Astrocyte (in vitro differentiated cells and primary cell): Measurements from ENCODE around the gene RALBP1. TPM values are rescaled to one million over a fixed set of nuclear protein-coding genes. Genes with fewer than 3 reads are reported as not detected.

Experiments
- DNase-seq: peaks from one replicate; pipeline ENCODE4 v3.0.0-alpha.2; 2010; ENCODE audit warnings: low read depth
- FAIRE-seq: peaks from 2 replicates; lab custom pipeline; 2011; peaks lifted over from hg19 to GRCh38; lab: Jason Lieb, UNC
- H2AFZ ChIP-seq: 2 replicates; pipeline ENCODE4 v1.6.0; 2012; ENCODE audit warnings: low read depth, low read length, inconsistent platforms
- H3K27ac ChIP-seq: 2 replicates; pipeline ENCODE4 v1.5.1; 2011; ENCODE audit warnings: low read depth, low read length, inconsistent platforms
- H3K27me3 ChIP-seq: 2 replicates; pipeline ENCODE4 v1.6.0; 2011; ENCODE audit warnings: low read length, inconsistent platforms; ENCODE audit not compliant: insufficient read depth
- H3K36me3 ChIP-seq: 2 replicates; pipeline ENCODE4 v1.5.1; 2011; ENCODE audit warnings: low read length, inconsistent platforms; ENCODE audit not compliant: insufficient read depth
- H3K4me1 ChIP-seq: 2 replicates; pipeline ENCODE4 v1.5.1; 2011; ENCODE audit warnings: low read length, inconsistent platforms; ENCODE audit not compliant: insufficient read depth
- H3K4me2 ChIP-seq: 2 replicates; pipeline ENCODE4 v1.6.0; 2012; ENCODE audit warnings: low read length, inconsistent platforms
- H3K4me3 ChIP-seq: 2 replicates; pipeline ENCODE4 v1.5.1; 2011; ENCODE audit warnings: low read depth, mild to moderate bottlenecking, low read length, inconsistent platforms; ENCODE audit not compliant: insufficient read depth
- H3K79me2 ChIP-seq: 2 replicates; pipeline ENCODE4 v1.6.0; 2012; ENCODE audit warnings: mild to moderate bottlenecking, low read length, inconsistent platforms; ENCODE audit not compliant: insufficient read depth
- H3K9ac ChIP-seq: 2 replicates; pipeline ENCODE4 v1.6.0; 2012; ENCODE audit warnings: mild to moderate bottlenecking, low read length, inconsistent platforms
- H3K9me3 ChIP-seq: 2 replicates; pipeline ENCODE4 v1.5.1; 2012; ENCODE audit warnings: low read depth, mild to moderate bottlenecking, low read length, inconsistent platforms; ENCODE audit not compliant: insufficient read depth
- H4K20me1 ChIP-seq: 2 replicates; pipeline ENCODE4 v1.6.0; 2012; ENCODE audit warnings: low read length, inconsistent platforms; ENCODE audit not compliant: insufficient read depth
- H3K27ac Mint-ChIP-seq: one replicate; pipeline ENCODE4 v1.8.0; 2021; ENCODE audit warnings: mild to moderate bottlenecking, mixed read lengths; ENCODE audit not compliant: unreplicated experiment
- H3K27me3 Mint-ChIP-seq: one replicate; pipeline ENCODE4 v1.8.0; 2021; ENCODE audit warnings: low read depth, mixed read lengths; ENCODE audit not compliant: unreplicated experiment
- H3K36me3 Mint-ChIP-seq: one replicate; pipeline ENCODE4 v1.8.0; 2021; ENCODE audit warnings: low read depth, mixed read lengths; ENCODE audit not compliant: unreplicated experiment
- H3K4me1 Mint-ChIP-seq: one replicate; pipeline ENCODE4 v1.8.0; 2021; ENCODE audit warnings: low read depth, mixed read lengths; ENCODE audit not compliant: unreplicated experiment
- H3K4me3 Mint-ChIP-seq: one replicate; pipeline ENCODE4 v1.8.0; 2021; ENCODE audit warnings: mild to moderate bottlenecking, moderate library complexity, mixed read lengths; ENCODE audit not compliant: unreplicated experiment
- H3K9me3 Mint-ChIP-seq: one replicate; pipeline ENCODE4 v1.8.0; 2021; ENCODE audit warnings: mild to moderate bottlenecking, mixed read lengths; ENCODE audit not compliant: unreplicated experiment
- CTCF ChIP-seq: IDR thresholded peaks from 2 replicates; pipeline ENCODE4 v1.5.1; 2011; ENCODE audit warnings: low read depth, mild to moderate bottlenecking, inconsistent platforms, low read length, moderate library complexity; ENCODE audit not compliant: insufficient read depth
- EZH2 ChIP-seq: IDR thresholded peaks from 2 replicates; pipeline ENCODE4 v1.6.1; 2012; ENCODE audit warnings: mild to moderate bottlenecking, low read length, inconsistent platforms; ENCODE audit not compliant: insufficient read depth
- total RNA-seq: library from RNA; stranded (reverse); gene quantifications from 2 replicates; pipeline ENCODE4 v1.2.1, GENCODE V29; 2021

The RALBP1 gene
- total RNA-seq, 1 donor from 2014 or later = 57.5 TPM

GRCh38 chr18:9539938-9540337 is 64.6 kb downstream of the RALBP1 start:
- H3K4me1 ChIP-seq = peaks cover 13% of the 10 kb centered on the region
- DNase-seq = no peak
- no peak overlapping the region for H3K9ac ChIP-seq
- no peak for FAIRE-seq
- Mint-ChIP-seq H3K9me3 (no peaks in the 10 kb centered on the region), H3K27ac (no peak overlapping the region), H3K36me3 (peaks cover 30% of the 10 kb centered on the region), H3K4me3 (no peak overlapping the region), H3K27me3 (no peaks in the 10 kb centered on the region), H3K4me1 (peaks cover 7% of the 10 kb centered on the region)
- H2AFZ ChIP-seq = no peak overlapping the region
- H3K4me2 ChIP-seq = peak overlapping the region; percentile 60
- no peaks in the 10 kb centered on the region for H3K27me3 ChIP-seq
- no peak overlapping the region for H3K27ac ChIP-seq
- TF ChIP-seq CTCF (no peak), EZH2 (no peak)
- no peak overlapping the region for H3K4me3 ChIP-seq
- no peaks in the 10 kb centered on the region for H3K79me2 ChIP-seq
- H4K20me1 ChIP-seq = peaks cover 11% of the 10 kb centered on the region
- peaks cover under 1% of the 10 kb centered on the region for H3K36me3 ChIP-seq
- no peaks in the 10 kb centered on the region for H3K9me3 ChIP-seq

GRCh38 chr18:9542924-9543323 is 67.6 kb downstream of the RALBP1 start:
- Mint-ChIP-seq H3K36me3 (peaks cover 25% of the 10 kb centered on the region), H3K27me3 (no peaks in the 10 kb centered on the region), H3K4me3 (no peak overlapping the region), H3K4me1 (peaks cover 2% of the 10 kb centered on the region), H3K27ac (peak overlapping the region; percentile 87), H3K9me3 (no peaks in the 10 kb centered on the region)
- H2AFZ ChIP-seq = no peak overlapping the region
- peaks cover 25% of the 10 kb centered on the region for H4K20me1 ChIP-seq
- FAIRE-seq (no peak), DNase-seq (no peak)
- H3K79me2 ChIP-seq = no peaks in the 10 kb centered on the region
- H3K27ac ChIP-seq = no peak overlapping the region
- H3K9me3 ChIP-seq = no peaks in the 10 kb centered on the region
- H3K4me1 ChIP-seq = peaks cover 9% of the 10 kb centered on the region
- peaks cover 25% of the 10 kb centered on the region for H3K36me3 ChIP-seq
- H3K4me3 ChIP-seq = no peak overlapping the region
- no peak for TF ChIP-seq CTCF
- no peak for TF ChIP-seq EZH2
- no peak overlapping the region for H3K4me2 ChIP-seq
- H3K27me3 ChIP-seq = no peaks in the 10 kb centered on the region
- no peak overlapping the region for H3K9ac ChIP-seq

- Histone ChIP-seq H4K20me1 (peaks cover 22% of the 10 kb centered on the region), H3K4me2 (no peak overlapping the region), H3K79me2 (no peaks in the 10 kb centered on the region), H3K4me3 (no peak overlapping the region), H3K9ac (no peak overlapping the region), H3K9me3 (no peaks in the 10 kb centered on the region), H3K36me3 (peaks cover 39% of the 10 kb centered on the region), H3K27ac (no peak overlapping the region), H2AFZ (no peak overlapping the region), H3K27me3 (no peaks in the 10 kb centered on the region), H3K4me1 (no peaks in the 10 kb centered on the region)
- H3K27me3 Mint-ChIP-seq = no peaks in the 10 kb centered on the region
- no peak overlapping the region for H3K4me3 Mint-ChIP-seq
- FAIRE-seq (no peak), DNase-seq (no peak)
- H3K27ac Mint-ChIP-seq = no peak overlapping the region
- H3K9me3 Mint-ChIP-seq = no peaks in the 10 kb centered on the region
- H3K4me1 Mint-ChIP-seq = peaks cover 2% of the 10 kb centered on the region
- peaks cover 24% of the 10 kb centered on the region for H3K36me3 Mint-ChIP-seq
- TF ChIP-seq CTCF (no peak), EZH2 (no peak)
Observed at GRCh38 chr18:9545029-9545428, 69.7 kb downstream of the RALBP1 start.
